ENCODE results near the gene SYDE2. TPM values are rescaled to one million over a fixed set of nuclear protein-coding genes. Genes with fewer than 3 reads are reported as not detected.

Gene SYDE2
- total and polyA plus RNA-seq, 2 experiments from 2014 or later: 5.5 to 14.9 TPM

DNA sequence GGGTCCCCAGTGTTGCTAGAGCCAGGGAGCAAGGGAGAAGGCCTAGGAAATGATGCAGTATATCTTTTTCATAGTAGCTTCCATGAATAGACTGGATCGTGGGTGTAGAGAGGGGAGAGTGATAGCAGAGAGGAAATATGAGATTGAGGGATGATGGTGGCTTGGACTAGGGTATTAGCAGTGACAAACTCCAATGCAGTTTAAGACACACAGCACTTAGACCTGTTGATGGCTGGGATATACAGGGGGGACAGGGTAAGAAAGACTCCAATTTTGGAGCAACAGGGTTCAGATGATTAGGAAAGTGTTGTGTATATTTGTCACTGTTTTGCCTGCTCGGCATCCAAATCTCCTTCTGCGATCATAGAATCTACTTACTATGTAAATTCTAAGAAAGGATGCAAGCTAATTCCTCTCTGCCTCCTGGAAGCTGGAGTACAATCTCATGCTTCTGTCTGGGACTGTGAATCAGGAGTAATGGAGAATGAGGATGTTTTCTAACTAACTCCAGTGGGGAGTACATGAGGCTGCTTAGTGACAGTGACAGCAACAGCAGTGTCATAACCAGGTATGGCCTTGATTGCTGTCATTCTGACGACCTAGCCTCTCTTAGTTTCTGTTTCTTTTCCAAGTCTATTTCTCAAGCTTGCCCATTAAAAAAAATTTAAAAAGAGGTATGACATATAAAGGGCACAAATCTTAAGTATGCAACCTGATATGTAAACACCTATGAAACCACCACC is 47.5 kb downstream of the SYDE2 start:
- H3K79me2 ChIP-seq: no peaks in the 10 kb centered on the region
- 47% methylated on average over 4 of the region's 4 CpGs for WGBS (ENCODE audit: low lambda C conversion rate, missing lambda C conversion rate)
- H3K4me1 ChIP-seq (ENCODE audit: insufficient read depth): no peaks in the 10 kb centered on the region
- TF ChIP-seq EZH2phosphoT487 (IDR thresholded peaks at IDR 0.05; ENCODE audit: low read depth, severe bottlenecking, unreplicated experiment): no peak
- TF ChIP-seq EZH2 (IDR thresholded peaks at IDR 0.05; ENCODE audit: borderline replicate concordance): no peak
- TF ChIP-seq, protein P1, sequence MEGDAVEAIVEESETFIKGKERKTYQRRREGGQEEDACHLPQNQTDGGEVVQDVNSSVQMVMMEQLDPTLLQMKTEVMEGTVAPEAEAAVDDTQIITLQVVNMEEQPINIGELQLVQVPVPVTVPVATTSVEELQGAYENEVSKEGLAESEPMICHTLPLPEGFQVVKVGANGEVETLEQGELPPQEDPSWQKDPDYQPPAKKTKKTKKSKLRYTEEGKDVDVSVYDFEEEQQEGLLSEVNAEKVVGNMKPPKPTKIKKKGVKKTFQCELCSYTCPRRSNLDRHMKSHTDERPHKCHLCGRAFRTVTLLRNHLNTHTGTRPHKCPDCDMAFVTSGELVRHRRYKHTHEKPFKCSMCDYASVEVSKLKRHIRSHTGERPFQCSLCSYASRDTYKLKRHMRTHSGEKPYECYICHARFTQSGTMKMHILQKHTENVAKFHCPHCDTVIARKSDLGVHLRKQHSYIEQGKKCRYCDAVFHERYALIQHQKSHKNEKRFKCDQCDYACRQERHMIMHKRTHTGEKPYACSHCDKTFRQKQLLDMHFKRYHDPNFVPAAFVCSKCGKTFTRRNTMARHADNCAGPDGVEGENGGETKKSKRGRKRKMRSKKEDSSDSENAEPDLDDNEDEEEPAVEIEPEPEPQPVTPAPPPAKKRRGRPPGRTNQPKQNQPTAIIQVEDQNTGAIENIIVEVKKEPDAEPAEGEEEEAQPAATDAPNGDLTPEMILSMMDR (IDR thresholded peaks at IDR 0.05; ENCODE audit: poor library complexity): no peak
- no peaks in the 10 kb centered on the region for H4K20me1 ChIP-seq (ENCODE audit: insufficient read depth, poor library complexity, severe bottlenecking)
- H3K4me2 ChIP-seq: no peak overlapping the region
- H3K27ac ChIP-seq: no peak overlapping the region
- DNase-seq (ENCODE audit: low spot score): no peak
- H3K9me2 ChIP-seq (replicated peaks; ENCODE audit: insufficient read depth): no peaks in the 10 kb centered on the region
- no peak overlapping the region for H2AFZ ChIP-seq
- H3K9me3 ChIP-seq (ENCODE audit: low read depth): no peaks in the 10 kb centered on the region
- no peak overlapping the region for H3K4me3 ChIP-seq
- no peaks in the 10 kb centered on the region for H3K27me3 ChIP-seq
- no peaks in the 10 kb centered on the region for H3K36me3 ChIP-seq (replicated peaks; ENCODE audit: insufficient read depth, low read depth)

DNA sequence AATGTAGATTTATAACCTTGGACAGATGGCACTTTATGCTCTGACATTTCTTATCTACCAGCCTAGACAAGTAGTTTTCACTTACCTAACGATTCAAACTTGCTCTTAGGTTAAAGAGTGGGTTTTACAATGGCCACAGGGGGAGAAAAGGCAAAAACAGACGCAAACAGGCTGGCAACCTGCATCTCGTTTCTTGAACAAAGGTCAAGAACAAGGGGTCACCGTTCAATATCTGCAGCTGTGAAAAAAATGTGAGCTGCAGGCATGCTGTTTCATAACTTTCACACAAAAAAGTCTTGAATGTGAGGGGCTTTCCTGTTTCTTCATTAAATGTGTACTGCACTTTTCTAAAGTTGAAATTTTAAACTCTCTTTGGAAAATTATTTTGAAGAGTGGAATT is 49.4 kb downstream of the SYDE2 start:
- H3K79me2 ChIP-seq: no peaks in the 10 kb centered on the region
- no peak for DNase-seq (ENCODE audit: low spot score)
- H3K9me2 ChIP-seq (replicated peaks; ENCODE audit: insufficient read depth): no peaks in the 10 kb centered on the region
- no peaks in the 10 kb centered on the region for H3K36me3 ChIP-seq (replicated peaks; ENCODE audit: insufficient read depth, low read depth)
- H3K4me2 ChIP-seq: no peak overlapping the region
- no peak overlapping the region for H3K27ac ChIP-seq
- no peaks in the 10 kb centered on the region for H3K27me3 ChIP-seq
- H3K4me1 ChIP-seq (ENCODE audit: insufficient read depth): no peaks in the 10 kb centered on the region
- no peaks in the 10 kb centered on the region for H4K20me1 ChIP-seq (ENCODE audit: insufficient read depth, poor library complexity, severe bottlenecking)
- no peaks in the 10 kb centered on the region for H3K9me3 ChIP-seq (ENCODE audit: low read depth)
- no peak overlapping the region for H2AFZ ChIP-seq
- 33% methylated on average over 4 of the region's 4 CpGs for WGBS (ENCODE audit: low lambda C conversion rate, missing lambda C conversion rate)
- TF ChIP-seq, protein P1 (IDR thresholded peaks at IDR 0.05; ENCODE audit: poor library complexity): no peak
- TF ChIP-seq EZH2 (IDR thresholded peaks at IDR 0.05; ENCODE audit: borderline replicate concordance) (no peak), EZH2phosphoT487 (IDR thresholded peaks at IDR 0.05; ENCODE audit: low read depth, severe bottlenecking, unreplicated experiment) (no peak)
- no peak overlapping the region for H3K4me3 ChIP-seq

DNA sequence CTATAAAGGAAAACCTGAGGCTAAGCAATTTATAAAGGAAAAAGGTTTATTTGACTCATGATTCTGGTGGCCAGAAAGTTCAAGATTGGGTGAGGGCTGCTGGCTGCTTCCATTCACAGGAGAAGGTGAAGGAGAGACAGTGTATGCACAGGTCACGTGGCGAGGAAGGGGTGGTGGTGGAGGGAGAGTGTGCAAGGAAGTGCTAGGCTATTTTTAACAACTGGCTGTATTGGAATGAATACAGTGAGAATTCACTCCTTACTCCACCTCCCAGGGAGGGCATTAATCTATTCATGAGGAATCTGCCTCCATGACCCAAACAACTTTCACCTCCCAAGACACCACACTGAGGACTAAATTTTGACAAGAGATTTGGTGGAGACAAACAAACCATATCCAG is 51.0 kb downstream of the SYDE2 start:
- Histone ChIP-seq H4K20me1 (ENCODE audit: insufficient read depth, poor library complexity, severe bottlenecking) (no peaks in the 10 kb centered on the region), H3K4me3 (no peak overlapping the region), H3K4me1 (ENCODE audit: insufficient read depth) (no peaks in the 10 kb centered on the region), H3K27ac (no peak overlapping the region), H2AFZ (no peak overlapping the region), H3K4me2 (no peak overlapping the region), H3K27me3 (no peaks in the 10 kb centered on the region), H3K79me2 (no peaks in the 10 kb centered on the region), H3K36me3 (replicated peaks; ENCODE audit: insufficient read depth, low read depth) (no peaks in the 10 kb centered on the region), H3K9me2 (replicated peaks; ENCODE audit: insufficient read depth) (no peaks in the 10 kb centered on the region), H3K9me3 (ENCODE audit: low read depth) (no peaks in the 10 kb centered on the region)
- 69% methylated on average over 2 of the region's 2 CpGs for WGBS (ENCODE audit: low lambda C conversion rate, missing lambda C conversion rate)
- TF ChIP-seq EZH2phosphoT487 (IDR thresholded peaks at IDR 0.05; ENCODE audit: low read depth, severe bottlenecking, unreplicated experiment) (no peak), EZH2 (IDR thresholded peaks at IDR 0.05; ENCODE audit: borderline replicate concordance) (no peak)
- TF ChIP-seq, protein P1 (IDR thresholded peaks at IDR 0.05; ENCODE audit: poor library complexity): no peak
- DNase-seq (ENCODE audit: low spot score): no peak

Data from hepatocyte (in vitro differentiated cells).